ENCODE results near the gene OR52H1. TPM values are rescaled to one million over a fixed set of nuclear protein-coding genes. Genes with fewer than 3 reads are reported as not detected.
"Not testable (repeated sequence)": the region's sequence is repeated elsewhere in the genome, so short reads cannot be mapped to it uniquely, and the experiment has no call there.

The OR52H1 gene
- total RNA-seq (not detected), polyA plus RNA-seq (not detected)

DNA sequence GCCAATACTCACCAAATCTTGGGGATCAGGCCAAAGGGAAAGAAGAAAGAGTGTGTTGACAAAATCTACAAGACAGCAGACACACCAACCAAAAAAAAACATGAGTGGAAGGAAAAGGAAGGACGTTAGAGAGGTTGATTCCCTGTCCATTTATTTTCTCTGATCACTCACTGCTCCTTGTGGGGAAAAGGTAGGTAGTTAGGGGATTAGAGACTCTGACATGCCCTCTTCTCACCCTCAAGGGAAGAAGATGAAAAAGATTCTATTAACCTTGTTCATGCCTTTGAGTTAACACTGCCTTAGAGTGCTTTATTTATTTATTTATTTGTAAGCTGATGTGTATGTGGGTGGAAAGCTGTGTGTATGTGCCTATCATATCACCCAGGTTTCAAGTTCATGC, at the start of gene OR52H1:
TSS of gene OR52H1 (minus strand) at position 101 of the 400 bp plus-strand sequence. CDS start 3,035 bp downstream, outside the sequence.
- Histone ChIP-seq H3K4me1 (ENCODE audit: insufficient read depth, low read length) (no peaks in the 10 kb centered on the region), H3K36me3 (ENCODE audit: insufficient read depth, low read length) (no peaks in the 10 kb centered on the region), H3K4me3 (ENCODE audit: low read length in 2 of 2) (no peak within 1 kb of the TSS), H3K27ac (ENCODE audit: low read depth, low read length) (no peak within 1 kb of the TSS), H3K27me3 (ENCODE audit: insufficient read depth, low read length) (no peaks in the 10 kb centered on the region), H3K9me3 (ENCODE audit: control insufficient read depth in 1 of 2, low read length in 2 of 2) (no peaks in the 10 kb centered on the region)
- H3K36me3 Mint-ChIP-seq: no peaks in the 10 kb centered on the region
- no peak within 1 kb of the TSS for H3K4me3 Mint-ChIP-seq
- H3K9me3 Mint-ChIP-seq: peaks cover 0 to 3% (median 0%) of the 10 kb centered on the region in 8 donors
- no peak within 1 kb of the TSS for H3K27ac Mint-ChIP-seq
- no peak for DNase-seq
- intact Hi-C loops (cut with micrococcal nuclease): no loop called here
- H3K4me1 Mint-ChIP-seq: no peaks in the 10 kb centered on the region
- ChIA-PET CTCF (ENCODE audit: partially characterized antibody) (no interaction called here), POLR2A (ENCODE audit: partially characterized antibody) (no interaction called here)
- H3K27me3 Mint-ChIP-seq: peaks cover 4 to 12% of the 10 kb centered on the region in 2 donors

DNA sequence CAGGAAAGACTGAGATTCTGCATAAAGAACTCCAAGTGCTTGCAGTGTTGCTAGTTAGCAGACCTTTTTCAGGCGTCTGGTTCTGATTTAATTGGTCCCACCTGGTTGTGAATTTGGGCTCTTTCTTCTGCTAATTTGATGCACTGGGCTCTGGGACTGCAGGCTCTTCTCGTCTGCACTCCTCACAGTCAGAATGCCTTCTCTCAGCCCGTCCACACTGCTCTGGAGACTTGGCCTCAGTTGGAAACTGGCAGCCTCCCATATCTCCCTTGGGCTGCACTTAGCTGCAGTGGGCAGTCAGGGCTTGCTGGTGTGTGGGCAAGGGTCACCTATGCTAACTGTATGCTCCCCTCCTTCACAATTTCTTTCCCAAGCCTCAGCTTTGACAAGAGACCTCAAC, 49.6 kb upstream of the OR52H1 start:
- Mint-ChIP-seq H3K27ac (peak overlapping the region in 2 of 7 donors; percentile 20 to 48), H3K4me1 (peaks cover 3 to 10% (median 5%) of the 10 kb centered on the region in 4 donors), H3K36me3 (no peaks in the 10 kb centered on the region), H3K27me3 (peaks cover 6 to 10% of the 10 kb centered on the region in 2 donors), H3K4me3 (peak overlapping the region in 1 of 8 donors; percentile 33), H3K9me3 (no peaks in the 10 kb centered on the region)
- Histone ChIP-seq H3K27ac (ENCODE audit: low read depth, low read length) (no peak overlapping the region), H3K36me3 (ENCODE audit: insufficient read depth, low read length) (no peaks in the 10 kb centered on the region), H3K27me3 (ENCODE audit: insufficient read depth, low read length) (no peaks in the 10 kb centered on the region), H3K4me3 (ENCODE audit: low read length in 2 of 2) (no peak overlapping the region), H3K4me1 (ENCODE audit: insufficient read depth, low read length) (peaks cover 6% of the 10 kb centered on the region), H3K9me3 (ENCODE audit: control insufficient read depth in 1 of 2, low read length in 2 of 2) (no peaks in the 10 kb centered on the region)
- ChIA-PET CTCF (ENCODE audit: partially characterized antibody) (interaction anchor here (1.3 to 3.2 kb wide), 3 partner anchors 10 to 212 kb away, joined by 3 to 17 read pairs (median 3); partner anchors contain the start of genes OR52N2 and TRIM5), POLR2A (ENCODE audit: partially characterized antibody) (no interaction called here)
- intact Hi-C loops (cut with micrococcal nuclease): no loop called here
- DNase-seq: no peak

DNA sequence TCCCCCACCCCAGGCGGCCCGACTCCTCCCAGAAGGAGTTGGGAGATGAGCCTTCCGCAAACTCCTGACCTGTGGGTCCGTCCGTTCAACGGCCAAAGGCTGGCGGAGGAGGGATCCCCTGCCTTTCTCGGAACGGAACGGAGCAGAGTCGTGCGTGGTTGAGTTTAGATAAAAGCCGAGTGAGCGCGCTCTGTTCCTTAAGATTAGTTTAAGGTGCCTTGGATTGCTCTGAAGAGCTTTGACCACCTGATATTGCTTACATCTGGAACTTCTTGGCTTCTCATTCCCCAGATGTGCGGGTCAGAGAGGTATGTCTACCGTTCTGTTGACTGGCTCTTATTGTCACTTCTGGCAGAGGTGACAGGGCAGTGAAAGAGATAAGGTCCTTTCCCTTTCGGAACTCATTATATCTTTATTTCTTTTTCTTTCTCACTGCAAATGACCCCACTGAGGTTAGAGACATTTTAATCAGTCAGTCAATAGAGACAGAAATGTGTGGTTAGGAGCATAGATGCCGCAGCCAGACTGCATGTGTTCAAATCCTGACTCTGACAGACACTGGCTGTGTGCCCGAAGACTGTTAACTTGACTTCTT, 48.4 kb upstream of the OR52H1 start, which contains the start of gene TRIM6:
TSS of gene TRIM6 (plus strand) at position 31 of the 595 bp plus-strand sequence. CDS start at position 292, 261 bp downstream.
- peak within 1 kb of the TSS in 4 of 7 donors; percentile 11 to 78 (median 24) for H3K27ac Mint-ChIP-seq
- Histone ChIP-seq H3K27ac (ENCODE audit: low read depth, low read length) (no peak within 1 kb of the TSS), H3K27me3 (ENCODE audit: insufficient read depth, low read length) (no peaks in the 10 kb centered on the region), H3K36me3 (ENCODE audit: insufficient read depth, low read length) (no peaks in the 10 kb centered on the region), H3K4me1 (ENCODE audit: insufficient read depth, low read length) (peaks cover 6% of the 10 kb centered on the region), H3K9me3 (ENCODE audit: control insufficient read depth in 1 of 2, low read length in 2 of 2) (no peaks in the 10 kb centered on the region), H3K4me3 (ENCODE audit: low read length in 2 of 2) (no peak within 1 kb of the TSS)
- H3K27me3 Mint-ChIP-seq: peaks cover 6 to 10% of the 10 kb centered on the region in 2 donors
- ChIA-PET POLR2A (ENCODE audit: partially characterized antibody) (no interaction called here), CTCF (ENCODE audit: partially characterized antibody) (interaction anchor here (1.0 to 1.3 kb wide), 4 partner anchors 9 to 294 kb away, joined by 3 to 4 read pairs (median 3); no protein-coding TSS in a partner anchor)
- peak in 1 of 5 donors; percentile 6 for DNase-seq
- H3K4me1 Mint-ChIP-seq: peaks cover 3 to 10% (median 5%) of the 10 kb centered on the region in 4 donors
- H3K9me3 Mint-ChIP-seq: no peaks in the 10 kb centered on the region
- no peaks in the 10 kb centered on the region for H3K36me3 Mint-ChIP-seq
- intact Hi-C loops (cut with micrococcal nuclease): no loop called here
- peak within 1 kb of the TSS; percentile 66 to 87 (median 80) for H3K4me3 Mint-ChIP-seq

- POLR2A ChIA-PET (ENCODE audit: partially characterized antibody): no interaction called here
- intact Hi-C loops (cut with micrococcal nuclease): no loop called here
- peaks cover 6 to 8% of the 10 kb centered on the region in 2 donors for H3K27me3 Mint-ChIP-seq
- H3K27me3 ChIP-seq (ENCODE audit: insufficient read depth, low read length): no peaks in the 10 kb centered on the region
- no peak overlapping the region for H3K27ac ChIP-seq (ENCODE audit: low read depth, low read length)
- no peaks in the 10 kb centered on the region for H3K9me3 ChIP-seq (ENCODE audit: control insufficient read depth in 1 of 2, low read length in 2 of 2)
- H3K36me3 Mint-ChIP-seq: no peaks in the 10 kb centered on the region
- H3K4me1 ChIP-seq (ENCODE audit: insufficient read depth, low read length): peaks cover 6% of the 10 kb centered on the region
- no peak overlapping the region for H3K4me3 ChIP-seq (ENCODE audit: low read length in 2 of 2)
- CTCF ChIA-PET (ENCODE audit: partially characterized antibody): interaction anchor here (1.6 kb wide), 1 partner anchor 9 kb away, joined by 5 read pairs; no protein-coding TSS in a partner anchor
- H3K36me3 ChIP-seq (ENCODE audit: insufficient read depth, low read length): no peaks in the 10 kb centered on the region
- no peak overlapping the region for H3K4me3 Mint-ChIP-seq
- H3K27ac Mint-ChIP-seq: no peak overlapping the region
- no peak for DNase-seq
- H3K4me1 Mint-ChIP-seq: peaks cover 3 to 13% (median 5%) of the 10 kb centered on the region in 4 donors
- no peaks in the 10 kb centered on the region for H3K9me3 Mint-ChIP-seq
Observed at GRCh38 chr11:5593146-5593545, 44.8 kb upstream of the OR52H1 start.

- intact Hi-C loops (cut with micrococcal nuclease): no loop called here
- Histone ChIP-seq H3K27ac (ENCODE audit: low read depth, low read length) (no peak overlapping the region), H3K27me3 (ENCODE audit: insufficient read depth, low read length) (no peaks in the 10 kb centered on the region), H3K4me3 (ENCODE audit: low read length in 2 of 2) (no peak overlapping the region), H3K9me3 (ENCODE audit: control insufficient read depth in 1 of 2, low read length in 2 of 2) (no peaks in the 10 kb centered on the region), H3K4me1 (ENCODE audit: insufficient read depth, low read length) (peaks cover 6% of the 10 kb centered on the region), H3K36me3 (ENCODE audit: insufficient read depth, low read length) (no peaks in the 10 kb centered on the region)
- Mint-ChIP-seq H3K4me1 (peaks cover 3 to 13% (median 5%) of the 10 kb centered on the region in 4 donors), H3K27ac (no peak overlapping the region), H3K4me3 (no peak overlapping the region), H3K27me3 (peaks cover 6% of the 10 kb centered on the region in 2 donors), H3K36me3 (no peaks in the 10 kb centered on the region), H3K9me3 (no peaks in the 10 kb centered on the region)
- ChIA-PET POLR2A (ENCODE audit: partially characterized antibody) (no interaction called here), CTCF (ENCODE audit: partially characterized antibody) (interaction anchor here (1.3 to 1.6 kb wide), 2 partner anchors 8 to 10 kb away, joined by 5 read pairs; no protein-coding TSS in a partner anchor)
- no peak for DNase-seq
Observed at GRCh38 chr11:5592615-5593014, 44.3 kb upstream of the OR52H1 start.

GRCh38 chr11:5591613-5592012, 43.3 kb upstream of the OR52H1 start:
- Mint-ChIP-seq H3K4me1 (peaks cover under 1 to 10% (median 3%) of the 10 kb centered on the region in 4 donors), H3K27ac (no peak overlapping the region), H3K4me3 (no peak overlapping the region), H3K9me3 (peaks cover 0 to 2% (median 0%) of the 10 kb centered on the region in 8 donors), H3K27me3 (peaks cover 2 to 3% of the 10 kb centered on the region in 2 donors), H3K36me3 (no peaks in the 10 kb centered on the region)
- Histone ChIP-seq H3K27me3 (ENCODE audit: insufficient read depth, low read length) (no peaks in the 10 kb centered on the region), H3K27ac (ENCODE audit: low read depth, low read length) (no peak overlapping the region), H3K4me1 (ENCODE audit: insufficient read depth, low read length) (peaks cover 2% of the 10 kb centered on the region), H3K4me3 (ENCODE audit: low read length in 2 of 2) (no peak overlapping the region), H3K9me3 (ENCODE audit: control insufficient read depth in 1 of 2, low read length in 2 of 2) (no peaks in the 10 kb centered on the region), H3K36me3 (ENCODE audit: insufficient read depth, low read length) (no peaks in the 10 kb centered on the region)
- CTCF ChIA-PET (ENCODE audit: partially characterized antibody): interaction anchor here (1.3 to 1.6 kb wide), 2 partner anchors 9 to 11 kb away, joined by 5 read pairs; no protein-coding TSS in a partner anchor
- no peak for DNase-seq
- intact Hi-C loops (cut with micrococcal nuclease): no loop called here
- POLR2A ChIA-PET (ENCODE audit: partially characterized antibody): no interaction called here

- H3K27me3 Mint-ChIP-seq, H3K4me1 Mint-ChIP-seq: not testable (repeated sequence)
Observed at GRCh38 chr11:5589906-5590305, 41.6 kb upstream of the OR52H1 start.

More at GRCh38 chr11:5589906-5590305, 41.6 kb upstream of the OR52H1 start:
- DNase-seq; intact Hi-C loops (cut with micrococcal nuclease); H3K9me3 Mint-ChIP-seq; H3K9me3 ChIP-seq (ENCODE audit: control insufficient read depth in 1 of 2, low read length in 2 of 2); H3K4me1 ChIP-seq (ENCODE audit: insufficient read depth, low read length); H3K27me3 ChIP-seq (ENCODE audit: insufficient read depth, low read length); H3K36me3 Mint-ChIP-seq; H3K4me3 ChIP-seq (ENCODE audit: low read length in 2 of 2); POLR2A ChIA-PET (ENCODE audit: partially characterized antibody); H3K36me3 ChIP-seq (ENCODE audit: insufficient read depth, low read length); H3K27ac ChIP-seq (ENCODE audit: low read depth, low read length); H3K27ac Mint-ChIP-seq; H3K4me3 Mint-ChIP-seq: not testable (repeated sequence)
- CTCF ChIA-PET (ENCODE audit: partially characterized antibody): interaction anchor here (1.2 kb wide), 1 partner anchor 10 kb away, joined by 3 read pairs; no protein-coding TSS in a partner anchor

Measured in CD4-positive, alpha-beta memory T cell (primary cell).